ENCODE data around the gene RORB.

RORB gene

GRCh38 chr9:74721696-74722660 is 224.8 kb downstream of the RORB start:
- no peak for DNase-seq

- no peak for DNase-seq
Observed at GRCh38 chr9:74724317-74724716, 227.2 kb downstream of the RORB start.

GRCh38 chr9:74726581-74726980 is 229.4 kb downstream of the RORB start:
- no peak for DNase-seq

GRCh38 chr9:74728176-74728575 is 231.0 kb downstream of the RORB start:
- DNase-seq: no peak

- no peak for DNase-seq
Observed at GRCh38 chr9:74729136-74729695, 232.1 kb downstream of the RORB start.

- DNase-seq: no peak
Observed at GRCh38 chr9:74735761-74736160, 238.6 kb downstream of the RORB start.

- no peak for DNase-seq
Observed at GRCh38 chr9:74736646-74737045, 239.5 kb downstream of the RORB start.

GRCh38 chr9:74742191-74742790 is 245.2 kb downstream of the RORB start:
- no peak for DNase-seq
